Activated T-helper 1 cell treated with anti-CD3 and anti-CD28 coated beads, Interleukin-2, amount 50 U/mL, for 16 hours (primary cell): ENCODE measurements around the gene CSNK2A1.

Source experiments
- DNase-seq, 2 donors: peaks; one replicate each; pipeline ENCODE4 v3.0.0-alpha.2; 2020; ENCODE audit warnings: low read depth in 1 of 2, low spot score in 1 of 2

The CSNK2A1 gene

DNA sequence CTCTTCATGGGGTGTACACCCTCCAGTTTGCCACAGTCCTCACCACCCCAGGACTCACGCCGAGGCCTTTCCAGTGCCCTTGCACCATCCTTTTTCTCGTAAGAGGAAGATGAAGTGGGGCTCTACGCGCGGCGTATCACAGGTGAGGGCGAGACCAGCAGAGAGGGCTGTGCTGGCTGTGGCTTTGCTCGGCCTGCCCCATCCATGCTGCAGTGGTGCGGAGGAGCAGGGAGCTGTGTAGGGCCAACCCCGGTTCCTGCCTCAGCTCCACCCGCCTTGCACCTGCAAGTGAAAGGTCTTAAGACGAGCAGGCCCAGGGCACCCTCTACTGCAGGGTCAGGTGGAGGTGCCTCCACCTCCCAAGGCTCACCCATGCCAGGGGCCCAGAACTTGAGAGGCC, 111.4 kb downstream of the CSNK2A1 start:
- no peak for DNase-seq

DNA sequence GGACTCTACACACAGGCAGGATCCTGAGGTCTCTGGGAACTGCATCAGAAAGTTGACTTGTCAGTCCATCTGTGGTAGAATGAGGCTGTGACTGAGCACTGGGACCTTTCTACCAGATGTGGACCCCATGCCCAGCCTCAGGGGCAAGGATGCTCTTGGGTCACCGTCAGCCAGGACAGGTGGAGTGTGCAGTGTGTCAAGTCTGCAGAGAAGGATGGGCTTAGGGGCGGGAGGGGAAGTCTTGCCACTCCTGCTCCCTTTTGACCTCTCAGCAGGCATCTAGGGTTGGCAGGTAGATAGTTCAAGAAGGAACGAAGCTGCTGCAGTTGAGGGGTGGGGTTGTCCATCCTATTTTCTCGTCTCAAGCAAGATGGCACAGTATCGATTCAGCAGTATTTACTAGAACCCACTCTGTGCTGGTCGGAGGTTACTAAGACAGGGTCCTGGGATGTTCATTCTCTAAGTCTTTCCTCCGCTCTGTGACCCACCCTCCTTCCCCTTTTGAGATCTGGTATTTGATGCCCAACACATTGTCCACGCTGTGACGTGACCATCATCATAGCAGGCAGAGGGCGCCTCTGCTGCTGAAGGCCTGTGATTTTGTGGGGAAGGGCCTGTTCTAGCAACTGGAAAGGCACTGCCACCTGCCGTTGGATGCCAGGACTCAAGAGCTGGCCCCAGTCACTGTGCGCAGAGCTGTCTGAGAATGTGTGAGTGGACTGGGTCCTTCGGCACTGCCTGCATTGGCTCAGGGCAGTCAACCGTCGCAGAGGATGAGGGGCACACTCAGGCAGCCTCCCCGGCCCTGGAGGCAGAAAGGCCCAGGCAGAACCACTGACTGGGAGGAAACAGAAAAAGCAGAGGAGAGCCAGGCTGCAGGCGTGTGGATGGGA, 112.3 kb downstream of the CSNK2A1 start:
- no peak for DNase-seq

DNA sequence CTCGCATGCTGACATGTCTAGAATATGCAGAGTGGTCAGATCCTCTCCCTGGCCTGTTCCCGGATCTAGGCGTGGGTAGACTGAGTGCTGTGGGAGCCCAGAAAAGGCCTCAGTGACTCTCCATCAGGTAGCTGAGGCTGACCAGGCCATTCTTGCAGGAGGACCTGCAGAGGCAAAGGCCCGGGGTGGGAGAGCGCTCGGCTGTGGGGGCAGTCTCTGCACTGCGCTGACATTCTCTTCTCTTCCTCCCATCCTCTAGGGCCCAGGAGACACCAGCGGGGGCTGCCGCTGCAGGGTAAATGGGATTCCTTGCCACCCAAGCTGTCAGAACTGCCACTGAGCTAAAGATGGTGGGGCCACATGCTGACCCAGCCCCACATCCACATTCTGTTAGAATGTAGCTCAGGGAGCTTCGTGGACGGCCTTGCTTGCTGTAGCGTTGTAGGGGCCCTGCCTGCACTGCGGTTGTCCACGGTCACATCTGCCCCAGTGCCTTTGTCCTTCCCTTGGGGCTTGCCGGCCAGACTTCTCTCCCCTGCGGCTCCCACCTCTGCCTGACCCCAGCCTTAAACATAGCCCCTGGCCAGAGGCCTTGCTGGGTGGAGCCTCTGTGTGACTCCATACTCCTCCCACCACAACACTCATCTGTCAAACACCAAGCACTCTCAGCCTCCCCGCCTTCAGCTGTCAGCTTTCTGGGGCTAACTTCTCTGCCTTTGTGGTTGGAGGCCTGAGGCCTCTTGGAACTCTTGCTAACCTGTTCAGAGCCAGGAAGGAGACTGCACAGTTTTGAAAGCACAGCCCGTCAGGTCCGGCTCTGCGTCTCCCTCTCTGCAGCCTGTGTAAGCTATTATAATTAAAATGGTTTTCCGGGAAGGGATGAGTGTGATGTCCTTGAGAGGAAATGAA, 113.2 kb downstream of the CSNK2A1 start:
- DNase-seq = no peak

DNA sequence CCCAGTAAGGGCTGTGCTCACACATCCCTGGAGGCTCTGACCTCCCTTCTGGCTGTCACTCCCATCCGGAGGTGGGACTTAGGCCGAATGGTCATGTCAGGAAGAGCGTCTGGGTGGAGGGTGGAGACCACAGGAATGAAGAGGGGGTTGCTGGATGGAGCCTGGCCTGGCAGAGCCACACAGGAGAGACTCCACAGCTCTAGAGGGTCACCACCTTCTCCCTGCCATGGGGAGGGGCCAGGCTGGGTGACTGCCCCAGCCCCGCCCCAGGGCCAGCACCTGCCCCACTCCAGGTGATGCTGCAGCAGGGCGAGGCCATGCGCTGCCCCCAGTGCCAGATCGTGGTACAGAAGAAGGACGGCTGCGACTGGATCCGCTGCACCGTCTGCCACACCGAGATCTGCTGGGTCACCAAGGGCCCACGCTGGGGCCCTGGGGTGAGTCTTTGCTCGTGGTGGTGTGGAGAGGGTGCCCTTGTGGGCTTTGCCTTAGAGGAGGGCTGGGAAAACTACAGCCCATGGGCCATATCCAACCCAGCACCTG, 114.9 kb downstream of the CSNK2A1 start:
- DNase-seq = no peak

DNA sequence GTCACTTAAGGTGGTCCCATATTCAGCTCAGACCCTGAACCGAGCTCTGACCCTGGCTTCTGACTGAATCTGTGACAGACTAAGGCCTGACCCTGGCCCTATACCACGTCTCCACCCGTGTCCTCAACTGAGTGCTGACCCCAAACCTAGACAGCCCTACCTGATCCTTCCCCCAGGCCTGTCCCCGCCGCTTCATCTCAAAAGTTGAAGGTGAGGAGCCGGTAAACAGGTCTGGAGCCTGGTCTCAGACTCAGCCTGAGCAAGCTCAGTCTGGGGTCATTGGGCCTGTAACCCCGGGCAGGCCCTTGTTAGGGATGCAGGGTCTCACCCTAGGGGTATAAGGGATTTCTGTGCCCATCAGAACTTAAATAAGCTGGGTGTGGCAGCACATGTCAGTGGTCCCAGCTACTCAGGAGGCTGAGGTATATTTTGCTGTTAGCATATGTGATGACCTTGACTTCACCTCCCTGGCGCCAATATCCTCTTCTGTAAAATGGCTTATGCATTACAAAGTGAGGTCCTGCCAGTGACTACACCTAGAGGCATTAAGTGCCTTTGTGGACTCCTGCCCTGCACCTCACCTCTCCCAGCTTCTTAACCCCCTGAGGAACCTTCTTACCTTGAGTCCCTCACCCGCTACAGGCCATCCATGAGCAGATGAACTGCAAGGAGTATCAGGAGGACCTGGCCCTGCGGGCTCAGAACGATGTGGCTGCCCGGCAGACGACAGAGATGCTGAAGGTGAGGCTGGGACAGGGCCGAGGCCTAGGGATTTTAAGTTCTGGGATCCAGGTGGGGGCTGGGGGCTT, 115.5 kb downstream of the CSNK2A1 start:
- no peak for DNase-seq

DNA sequence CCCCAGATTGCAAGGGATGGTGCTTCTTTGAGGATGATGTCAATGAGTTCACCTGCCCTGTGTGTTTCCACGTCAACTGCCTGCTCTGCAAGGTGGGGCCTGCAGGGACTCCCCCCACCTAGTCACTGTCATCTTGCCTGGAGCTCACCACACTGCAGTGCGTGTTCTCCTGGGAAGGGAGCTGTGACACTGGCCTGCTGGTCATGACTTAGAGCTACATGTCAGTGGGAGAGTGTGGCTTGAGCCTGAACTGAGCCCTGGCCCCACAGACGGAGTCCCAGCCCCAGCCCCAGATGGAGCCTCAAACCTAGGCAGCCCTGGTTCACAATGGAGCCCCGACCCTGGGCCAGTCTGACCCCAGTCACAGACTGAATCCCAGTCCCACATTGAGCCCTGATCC, 116.2 kb downstream of the CSNK2A1 start:
- no peak for DNase-seq

DNA sequence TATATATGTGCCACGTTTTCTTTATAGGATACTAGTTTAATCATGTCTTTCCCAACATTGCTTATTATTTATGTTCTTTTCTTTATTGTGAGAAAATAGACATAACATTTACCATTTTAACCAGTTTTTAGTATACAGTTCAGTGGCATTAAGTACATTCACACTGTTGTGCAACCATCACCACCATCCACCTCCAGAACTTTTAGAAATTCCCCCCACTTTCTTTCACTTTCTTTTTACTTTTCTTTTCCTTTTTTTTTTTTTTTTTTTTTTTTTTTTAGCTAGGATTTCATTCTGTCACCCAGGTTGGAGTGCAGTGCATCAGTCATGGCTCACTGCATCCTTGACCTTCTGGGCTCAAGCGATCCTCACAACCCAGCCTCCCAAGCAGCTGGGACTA, 117.0 kb downstream of the CSNK2A1 start:
- no peak for DNase-seq
